GM12891 (cell line): Measurements from ENCODE around the gene AMMECR1.
"Not testable (repeated sequence)": the region's sequence is repeated elsewhere in the genome, so short reads cannot be mapped to it uniquely, and the experiment has no call there.

Source experiments
- POLR2A ChIP-seq: IDR thresholded peaks from 2 replicates; pipeline ENCODE4 v1.6.1; 2011; ENCODE audit warnings: low read depth, low read length, control low read depth
- POLR2AphosphoS5 ChIP-seq: IDR thresholded peaks from 2 replicates; pipeline ENCODE4 v1.6.1; 2011; ENCODE audit warnings: low read depth, low read length, control low read depth
- POU2F2 ChIP-seq: IDR thresholded peaks from 2 replicates; pipeline ENCODE4 v1.6.1; 2011; ENCODE audit warnings: low read depth, mild to moderate bottlenecking, control low read depth, low read length, moderate library complexity
- SPI1 ChIP-seq: IDR thresholded peaks from 2 replicates; pipeline ENCODE4 v1.6.1; 2011; ENCODE audit warnings: low read depth, low read length, control low read depth
- TAF1 ChIP-seq: IDR thresholded peaks from 2 replicates; pipeline ENCODE4 v1.6.1; 2011; ENCODE audit warnings: low read depth, low read length, control low read depth

GRCh38 chrX:110154328-110154727 is 163.6 kb downstream of the AMMECR1 start:
- not testable (repeated sequence) for TF ChIP-seq POLR2A, POLR2AphosphoS5, TAF1, SPI1, POU2F2
